HepG2 (cell line): Measurements from ENCODE around the gene PDE4D. TPM values are rescaled to one million over a fixed set of nuclear protein-coding genes. Genes with fewer than 3 reads are reported as not detected.

Experiments used
- ATAC-seq: fragments of 200-7000 bp; cut with Tn5 transposase; 3 replicates; pipeline ENCODE4 v1.9.1; 2020; ENCODE audit warnings: mild to moderate bottlenecking, moderate library complexity
- BruUV-seq: library from RNA; stranded (reverse); fragments of 400-500 nt; replicated peaks from 2 replicates; lab custom pipeline; 2021; lab: Mats Ljungman, UMichigan
- CTCF ChIA-PET: fragments of 300-600 bp; formaldehyde crosslinking; extraction: SDS; loops from one replicate; lab custom pipeline; 2021; ENCODE audit warnings: low total read pairs, inconsistent platforms, low intra/inter-chr PET ratio; lab: Yijun Ruan, JAX
- POLR2A ChIA-PET: fragments of 350-600 bp; sonication (Branson Sonifier 250); formaldehyde crosslinking; loops from one replicate; lab custom pipeline; 2020; ENCODE audit warnings: antibody characterized with exemption, inconsistent platforms; lab: Yijun Ruan, JAX
- DNase-seq: peaks from one replicate; pipeline ENCODE4 v3.0.0-alpha.2; 2015; ENCODE audit warnings: low spot score
- FAIRE-seq: peaks from 3 replicates; lab custom pipeline; 2011; peaks lifted over from hg19 to GRCh38; lab: Jason Lieb, UNC
- H2AFZ ChIP-seq: one replicate; pipeline ENCODE4 v1.6.1; 2011; ENCODE audit warnings: low read length, inconsistent platforms
- H3K27ac ChIP-seq: fragments of 300-600 bp; 3 replicates; pipeline ENCODE4 v1.8.0; 2011; ENCODE audit warnings: mixed run types, mild to moderate bottlenecking, mixed read lengths, low read length, inconsistent platforms; ENCODE audit not compliant: insufficient read depth; ENCODE audit errors: extremely low read length
- H3K27me3 ChIP-seq, 2 experiments: fragments of 200-600 bp in 1 of 2; 2 replicates in 1 of 2; 3 replicates in 1 of 2; pipeline versions ENCODE4 v1.6.0 to v1.8.0; 2011; ENCODE audit warnings: low read length in 2 of 2, mild to moderate bottlenecking in 2 of 2, moderate library complexity in 2 of 2, inconsistent platforms in 1 of 2; ENCODE audit not compliant: insufficient read depth in 2 of 2, control insufficient read depth in 1 of 2
- H3K36me3 ChIP-seq, 2 experiments: fragments of 200-600 bp in 1 of 2; replicated peaks in 1 of 2; 2 replicates in 1 of 2; 3 replicates in 1 of 2; pipeline versions ENCODE4 v1.5.1 to v1.8.0; 2011; ENCODE audit warnings: low read length in 2 of 2, inconsistent platforms in 1 of 2; ENCODE audit not compliant: insufficient read depth in 2 of 2, control insufficient read depth in 1 of 2
- H3K4me1 ChIP-seq: 2 replicates; pipeline ENCODE4 v1.5.1; 2012; ENCODE audit warnings: low read length, inconsistent platforms; ENCODE audit not compliant: insufficient read depth
- H3K4me2 ChIP-seq: 2 replicates; pipeline ENCODE4 v1.6.0; 2011; ENCODE audit warnings: low read depth, low read length, inconsistent platforms
- H3K4me3 ChIP-seq, 3 experiments: fragments of 200-600 bp in 1 of 3; sonication (generic), shearing (Covaris generic) in 1 of 3; replicated peaks in 1 of 3; 2 replicates each; pipeline ENCODE4 v1.5.1; 2011 to 2016; ENCODE audit warnings: low read length in 3 of 3, inconsistent platforms in 2 of 3, low read depth in 2 of 3, mild to moderate bottlenecking in 2 of 3, control low read depth in 1 of 3, mixed read lengths in 1 of 3; ENCODE audit not compliant: insufficient read depth in 1 of 3
- H3K79me2 ChIP-seq: one replicate; pipeline ENCODE4 v1.6.1; 2011; ENCODE audit warnings: low read length, inconsistent platforms; ENCODE audit not compliant: insufficient read depth
- H3K9ac ChIP-seq: 2 replicates; pipeline ENCODE4 v1.6.0; 2011; ENCODE audit warnings: mild to moderate bottlenecking, low read depth, low read length, inconsistent platforms; ENCODE audit not compliant: insufficient read depth
- H3K9me3 ChIP-seq: 2 replicates; pipeline ENCODE4 v1.5.1; 2012; ENCODE audit warnings: mild to moderate bottlenecking, low read length
- H4K20me1 ChIP-seq: 2 replicates; pipeline ENCODE4 v1.6.0; 2011; ENCODE audit warnings: inconsistent platforms, mild to moderate bottlenecking, low read length, moderate library complexity; ENCODE audit not compliant: insufficient read depth
- CC2D1A ChIP-seq: sonication (generic); formaldehyde crosslinking; IDR thresholded peaks from 2 replicates; pipeline ENCODE4 v1.8.1; 2023; ENCODE audit warnings: mild to moderate bottlenecking, missing genetic modification reagents
- KLF9 ChIP-seq: IDR thresholded peaks from 2 replicates; pipeline ENCODE4 v1.6.1; 2016; ENCODE audit warnings: low read depth
- RAD51 ChIP-seq: fragments of 450-650 bp; IDR thresholded peaks from 2 replicates; pipeline ENCODE4 v1.6.1; 2016; ENCODE audit warnings: borderline replicate concordance
- TBL1XR1 ChIP-seq: fragments of 150-350 bp; IDR thresholded peaks from 2 replicates; pipeline ENCODE4 v1.6.1; 2014; ENCODE audit warnings: borderline replicate concordance, low read length; ENCODE audit not compliant: partially characterized antibody
- THAP7 ChIP-seq: sonication (generic); formaldehyde crosslinking; IDR thresholded peaks from 2 replicates; pipeline ENCODE4 v1.8.1; 2023; ENCODE audit warnings: mild to moderate bottlenecking, missing genetic modification reagents
- YEATS2 ChIP-seq: sonication (generic); formaldehyde crosslinking; IDR thresholded peaks from 2 replicates; pipeline ENCODE4 v1.4.0; 2020; ENCODE audit warnings: missing genetic modification reagents, borderline replicate concordance
- ZBED4 ChIP-seq: sonication (generic); formaldehyde crosslinking; IDR thresholded peaks from 2 replicates; pipeline ENCODE4 v1.4.0; 2020; ENCODE audit warnings: missing genetic modification reagents, borderline replicate concordance
- ZFP36L1 ChIP-seq: sonication (generic); formaldehyde crosslinking; IDR thresholded peaks from 2 replicates; pipeline ENCODE4 v1.8.0; 2022; ENCODE audit warnings: mild to moderate bottlenecking, missing genetic modification reagents, moderate library complexity
- ZFYVE20 ChIP-seq: sonication (generic); formaldehyde crosslinking; IDR thresholded peaks from 2 replicates; pipeline ENCODE4 v1.8.0; 2023; ENCODE audit warnings: low read depth, mild to moderate bottlenecking, moderate library complexity, missing genetic modification reagents, borderline replicate concordance
- ZKSCAN8 ChIP-seq: IDR thresholded peaks from 2 replicates; pipeline ENCODE4 v1.6.1; 2016; ENCODE audit warnings: borderline replicate concordance, missing genetic modification reagents, missing compliant biosample characterization
- ZNF143 ChIP-seq: sonication (generic); formaldehyde crosslinking; IDR thresholded peaks from 2 replicates; pipeline ENCODE4 v1.4.0; 2020; ENCODE audit warnings: missing genetic modification reagents
- ZNF317 ChIP-seq: sonication (generic); formaldehyde crosslinking; IDR thresholded peaks from 2 replicates; pipeline ENCODE4 v1.5.0; 2020; ENCODE audit warnings: mild to moderate bottlenecking, missing genetic modification reagents
- WGBS: methylation state at CpG from one replicate; pipeline ENCODE4 v1.1.6; 2017; ENCODE audit warnings: low lambda C conversion rate; 5-methylcytosine and 5-hydroxymethylcytosine counted together
- in situ Hi-C: cut with HindIII; loops from 2 replicates; pipeline ENCODE4 v1.10.0; 2017; ENCODE audit warnings: low pct_unique_long_range_greater_than_20kb; ENCODE audit not compliant: extremely low pct_ligation_motif_present
- intact Hi-C: fragments of 100-400 bp; cut with micrococcal nuclease; formaldehyde crosslinking; loops from one replicate; pipeline ENCODE4 v1.10.0; 2022; ENCODE audit not compliant: unreplicated experiment
- polyA plus RNA-seq, 8 experiments: library from polyadenylated mRNA; depleted of rRNA in 3 of 8; stranded (reverse) in 7 of 8; unstranded in 1 of 8; fragments of >200 nt; fragmentation: Illumina TruSeq in 4 of 8; extraction: Trizol in 4 of 8; gene quantifications; 2 replicates each; pipeline versions ENCODE4 v1.2.1 to v1.2.3, GENCODE V29; 2011 to 2016; ENCODE audit warnings: low read depth in 4 of 8, missing spikeins in 1 of 8, mixed read lengths in 1 of 8; ENCODE audit not compliant: insufficient read depth in 1 of 8
- total RNA-seq, 5 experiments: library from RNA; depleted of rRNA; stranded (reverse); fragments of >200 nt; fragmentation: Illumina TruSeq; extraction: Trizol; gene quantifications; 2 replicates each; pipeline ENCODE4 v1.2.3, GENCODE V29; 2016; ENCODE audit warnings: low read depth in 1 of 5

The PDE4D gene
- total and polyA plus RNA-seq, 2 of the 13 experiments (the other 11 are each of a cell fraction or from before 2014, with no cell fraction given), result 7.0 to 12.2 TPM

- TF ChIP-seq ZKSCAN8 (CRISPR knock-in tag) (no peak), ZNF317 (CRISPR knock-in tag) (no peak), TBL1XR1 (no peak), RAD51 (no peak), KLF9 (no peak), ZFP36L1 (CRISPR knock-in tag) (no peak), THAP7 (CRISPR knock-in tag) (no peak), ZFYVE20 (no peak), ZBED4 (CRISPR knock-in tag) (no peak), CC2D1A (no peak), YEATS2 (no peak), ZNF143 (CRISPR knock-in tag) (no peak)
- FAIRE-seq (no peak), DNase-seq (no peak), ATAC-seq (no peak)
- Histone ChIP-seq H3K27ac (no peak overlapping the region), H3K4me1 (no peaks in the 10 kb centered on the region), H3K36me3 (no peaks in the 10 kb centered on the region), H3K79me2 (no peaks in the 10 kb centered on the region), H3K9ac (no peak overlapping the region), H3K4me3 (no peak overlapping the region), H4K20me1 (no peaks in the 10 kb centered on the region), H3K4me2 (no peak overlapping the region), H3K9me3 (no peaks in the 10 kb centered on the region), H3K27me3 (no peaks in the 10 kb centered on the region), H2AFZ (no peak overlapping the region)
- intact Hi-C loops, result no loop called here
- WGBS, result 81% methylated on average over 1 of the region's 1 CpG
- BruUV-seq, result no TSS peak
- in situ Hi-C loops, result no loop called here
- ChIA-PET CTCF (no interaction called here), POLR2A (no interaction called here)
These were observed 686.1 kb downstream of the PDE4D start for GRCh38 chr5:59207401-59207800.
